ENCODE results near the gene HPX.
A peak's percentile ranks its signal among the peaks of the same experiment; 100 is the strongest.

HPX gene

GRCh38 chr11:6440906-6441358 lies at the start of gene HPX:
TSS of gene HPX (minus strand) at chr11:6440987. CDS start at chr11:6440963, 24 bp downstream.
- DNase-seq: no peak

- peak; percentile 67 for DNase-seq
Observed at GRCh38 chr11:6489306-6489705, 48.5 kb upstream of the HPX start.

GRCh38 chr11:6488821-6489220 lies 48.0 kb upstream of the HPX start:
- DNase-seq: peak; percentile 11

GRCh38 chr11:6488342-6488741 lies 47.6 kb upstream of the HPX start:
- no peak for DNase-seq

GRCh38 chr11:6486938-6487337 lies 46.2 kb upstream of the HPX start:
- DNase-seq: no peak

GRCh38 chr11:6486256-6486655 lies 45.5 kb upstream of the HPX start:
- no peak for DNase-seq

GRCh38 chr11:6485661-6486060 lies 44.9 kb upstream of the HPX start:
- DNase-seq: no peak

GRCh38 chr11:6483015-6483414 lies 42.2 kb upstream of the HPX start:
- DNase-seq: no peak

- DNase-seq: no peak
Observed at GRCh38 chr11:6482441-6482840, 41.7 kb upstream of the HPX start.

GRCh38 chr11:6481924-6482275 lies 41.1 kb upstream of the HPX start:
- peak; percentile 12 for DNase-seq

- DNase-seq: peak; percentile 97
Observed at GRCh38 chr11:6481012-6481923, 40.5 kb upstream of the HPX start, which contains the start of the genes ARFIP2 and TIMM10B. TSS of gene ARFIP2 (minus strand) at chr11:6481331. CDS start at chr11:6480421, 910 bp downstream. TSS of gene TIMM10B (plus strand) at chr11:6481501. CDS start at chr11:6481517, 16 bp downstream.

GRCh38 chr11:6480299-6480914 lies 39.6 kb upstream of the HPX start:
- no peak for DNase-seq

GRCh38 chr11:6476571-6476970 lies 35.8 kb upstream of the HPX start:
- DNase-seq: no peak

GRCh38 chr11:6475936-6476335 lies 35.1 kb upstream of the HPX start:
- no peak for DNase-seq

- no peak for DNase-seq
Observed at GRCh38 chr11:6474806-6475500, 34.2 kb upstream of the HPX start.

GRCh38 chr11:6474413-6474792 lies 33.6 kb upstream of the HPX start:
- no peak for DNase-seq

- peak; percentile 92 for DNase-seq
Observed at GRCh38 chr11:6473451-6474412, 32.9 kb upstream of the HPX start, which contains the start of gene TRIM3. TSS of gene TRIM3 (minus strand) at chr11:6473941. CDS start at chr11:6465695, 8,246 bp downstream.

GRCh38 chr11:6472934-6473333 lies 32.1 kb upstream of the HPX start:
- DNase-seq: peak; percentile 27

GRCh38 chr11:6469599-6469998 lies 28.8 kb upstream of the HPX start:
- DNase-seq: no peak

GRCh38 chr11:6468712-6469495 lies 28.1 kb upstream of the HPX start:
- peak; percentile 90 for DNase-seq

GRCh38 chr11:6459099-6459450 lies 18.3 kb upstream of the HPX start:
- DNase-seq: no peak
